C4-2B (cell line): ENCODE results near the gene SNX21.

Experiments used
- ZFX ChIP-seq: fragments of 450-650 bp; IDR thresholded peaks from 2 replicates; pipeline ENCODE4 v1.6.1; 2017
- TF ChIP-seq, protein P1 (sequence below): fragments of 450-650 bp; conservative IDR thresholded peaks from 2 replicates; pipeline ENCODE4 v1.5.1; 2017; ENCODE audit warnings: mild to moderate bottlenecking

- TF ChIP-seq, protein P1, sequence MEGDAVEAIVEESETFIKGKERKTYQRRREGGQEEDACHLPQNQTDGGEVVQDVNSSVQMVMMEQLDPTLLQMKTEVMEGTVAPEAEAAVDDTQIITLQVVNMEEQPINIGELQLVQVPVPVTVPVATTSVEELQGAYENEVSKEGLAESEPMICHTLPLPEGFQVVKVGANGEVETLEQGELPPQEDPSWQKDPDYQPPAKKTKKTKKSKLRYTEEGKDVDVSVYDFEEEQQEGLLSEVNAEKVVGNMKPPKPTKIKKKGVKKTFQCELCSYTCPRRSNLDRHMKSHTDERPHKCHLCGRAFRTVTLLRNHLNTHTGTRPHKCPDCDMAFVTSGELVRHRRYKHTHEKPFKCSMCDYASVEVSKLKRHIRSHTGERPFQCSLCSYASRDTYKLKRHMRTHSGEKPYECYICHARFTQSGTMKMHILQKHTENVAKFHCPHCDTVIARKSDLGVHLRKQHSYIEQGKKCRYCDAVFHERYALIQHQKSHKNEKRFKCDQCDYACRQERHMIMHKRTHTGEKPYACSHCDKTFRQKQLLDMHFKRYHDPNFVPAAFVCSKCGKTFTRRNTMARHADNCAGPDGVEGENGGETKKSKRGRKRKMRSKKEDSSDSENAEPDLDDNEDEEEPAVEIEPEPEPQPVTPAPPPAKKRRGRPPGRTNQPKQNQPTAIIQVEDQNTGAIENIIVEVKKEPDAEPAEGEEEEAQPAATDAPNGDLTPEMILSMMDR: no peak
- no peak for TF ChIP-seq ZFX
These were observed 980 bp upstream of the SNX21 start for GRCh38 chr20:45832619-45833018.
